Stimulated activated CD4-positive, alpha-beta T cell treated with anti-CD3 and anti-CD28 coated beads, TNF-alpha, amount 100 ng/mL, for 24 hours (primary cell): ENCODE results near the gene ARHGAP32.
"Not testable (repeated sequence)": the region's sequence is repeated elsewhere in the genome, so short reads cannot be mapped to it uniquely, and the experiment has no call there.

Experiments used
- DNase-seq, 3 experiments: peaks; one replicate each; pipeline ENCODE4 v3.0.0-alpha.2; 2020; ENCODE audit warnings: low read depth in 3 of 3

The ARHGAP32 gene

DNA sequence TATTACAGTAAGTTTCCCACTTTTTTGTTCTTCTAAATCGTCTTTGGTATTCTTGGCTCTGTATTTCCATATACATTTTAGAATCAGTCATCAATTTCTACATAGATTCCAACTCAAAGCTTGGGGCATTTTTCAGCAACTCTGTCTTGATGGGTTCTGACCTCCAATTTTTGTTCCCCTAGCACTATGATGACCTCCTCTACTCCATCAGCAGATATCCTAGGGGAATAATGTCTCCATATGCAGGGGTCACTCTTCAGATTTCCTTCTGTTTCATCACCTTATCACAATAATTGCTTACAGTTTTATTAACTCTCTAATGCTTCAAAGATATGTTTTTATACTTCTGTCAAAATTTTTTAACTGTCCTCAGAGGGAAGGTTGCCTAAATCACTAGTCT, 158.1 kb downstream of the ARHGAP32 start:
- no peak for DNase-seq

GRCh38 chr11:129023968-129024676, 168.0 kb downstream of the ARHGAP32 start:
- no peak for DNase-seq

GRCh38 chr11:129021295-129021694, 170.8 kb downstream of the ARHGAP32 start:
- DNase-seq, result no peak

DNA sequence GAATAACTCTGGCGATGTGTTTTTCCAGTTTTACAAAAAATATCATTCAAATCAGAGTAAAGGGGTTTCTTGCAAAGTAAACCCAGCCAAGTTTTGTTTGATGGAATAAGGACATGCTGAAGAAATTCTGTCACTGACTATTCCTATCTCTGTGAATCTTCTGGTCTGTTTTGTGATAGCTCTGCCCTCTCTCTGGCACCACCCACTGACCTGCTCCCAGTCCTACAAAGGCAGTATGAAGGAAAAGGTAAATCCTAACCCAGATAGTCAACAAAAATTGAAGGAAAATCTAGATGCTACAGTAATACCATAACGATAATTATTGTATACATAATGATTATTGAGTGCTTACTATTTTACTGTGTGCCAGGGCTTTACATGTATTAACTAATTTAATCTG, 173.1 kb downstream of the ARHGAP32 start:
- no peak for DNase-seq

GRCh38 chr11:129018126-129018525, 174.0 kb downstream of the ARHGAP32 start:
- DNase-seq, result no peak

DNA sequence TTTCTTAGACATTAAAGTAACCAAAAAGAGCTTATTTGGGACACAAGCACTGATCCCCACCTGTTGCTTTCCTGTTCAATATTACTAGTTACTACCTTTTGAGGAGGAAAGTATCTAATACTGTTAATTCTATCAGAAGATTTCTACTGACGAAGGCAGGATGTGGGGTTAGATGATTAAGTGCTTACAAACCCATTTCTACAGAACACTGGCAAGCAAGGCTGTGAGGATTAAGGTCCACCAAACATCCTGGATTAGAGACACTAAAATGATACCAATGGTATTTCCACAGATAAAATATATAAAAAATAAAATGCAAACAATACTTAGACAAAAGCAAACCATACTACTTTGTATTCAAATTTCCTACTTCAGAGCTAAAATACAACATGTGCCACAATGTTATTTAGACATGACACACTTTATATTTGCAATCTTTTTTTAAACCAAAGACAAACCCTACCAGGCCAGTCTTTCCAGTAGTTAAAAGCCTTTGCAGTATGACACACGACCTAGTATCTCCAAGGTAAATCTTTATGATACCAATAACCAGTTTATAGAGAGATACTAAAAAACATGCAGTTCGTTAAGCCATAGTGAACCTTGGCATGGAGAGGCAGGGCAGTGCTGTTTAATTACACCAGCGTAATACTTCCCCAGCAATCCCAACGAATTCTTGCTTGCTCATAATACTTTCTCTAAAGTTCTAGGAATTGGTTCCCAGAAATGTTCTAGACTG, 178.2 kb downstream of the ARHGAP32 start:
- no peak for DNase-seq

- DNase-seq, result no peak
These were observed 179.2 kb downstream of the ARHGAP32 start for GRCh38 chr11:129012880-129013279.

GRCh38 chr11:129006161-129006560, 186.0 kb downstream of the ARHGAP32 start:
- no peak for DNase-seq

- not testable (repeated sequence) for DNase-seq
These were observed 193.0 kb downstream of the ARHGAP32 start for GRCh38 chr11:128999165-128999564.

DNA sequence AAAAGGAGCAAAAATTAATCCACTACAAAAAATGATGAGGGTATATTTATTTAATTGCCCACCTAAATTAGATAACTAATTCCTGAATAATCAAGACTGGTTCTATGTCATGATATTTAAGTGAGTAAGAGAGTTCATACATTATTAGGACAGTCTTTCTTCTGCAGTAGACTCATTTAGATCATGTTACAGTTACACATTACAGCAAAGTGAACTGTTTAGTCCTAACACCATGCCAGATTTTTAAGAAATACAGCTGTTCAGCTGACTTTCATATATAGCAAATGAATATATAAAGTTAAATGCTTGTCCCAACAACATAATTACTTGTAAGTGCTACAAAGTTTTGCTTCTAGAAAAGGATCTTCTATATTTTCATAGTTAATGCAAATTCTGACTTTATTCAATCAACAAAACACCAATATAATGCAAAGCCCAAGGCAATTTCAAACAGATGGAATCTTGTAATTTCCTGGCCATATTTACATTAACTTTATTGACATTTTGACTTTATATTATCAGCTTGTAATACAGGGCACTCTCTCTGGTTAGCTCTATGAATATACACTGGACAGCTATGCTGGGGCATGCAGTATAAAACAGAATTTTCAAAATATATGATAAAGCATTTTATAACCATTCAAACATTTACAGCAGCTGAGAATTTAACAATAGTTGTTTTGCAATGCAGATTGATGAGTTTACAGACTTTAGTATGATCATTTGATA, 203.7 kb downstream of the ARHGAP32 start:
- no peak for DNase-seq

GRCh38 chr11:128985880-128986279, 206.2 kb downstream of the ARHGAP32 start:
- DNase-seq, result no peak

DNA sequence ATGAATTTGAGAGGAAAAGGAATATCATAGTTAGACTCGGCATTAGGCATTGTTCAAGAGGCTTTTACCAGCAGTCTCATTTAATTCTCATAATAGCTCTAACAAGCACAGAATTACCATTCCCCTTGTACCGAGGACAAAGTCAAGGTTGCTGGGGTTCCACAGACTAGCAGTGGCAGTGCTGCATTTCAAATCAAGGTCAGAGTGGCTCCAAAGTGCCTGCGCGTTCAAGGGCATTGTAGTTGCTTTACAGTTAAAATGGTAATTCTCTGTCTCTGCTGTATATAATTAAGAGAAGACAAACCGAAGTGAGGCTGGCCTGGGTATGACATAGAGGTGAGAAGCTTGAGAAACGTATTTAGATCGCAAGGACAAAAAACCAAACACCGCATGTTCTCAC, 209.1 kb downstream of the ARHGAP32 start:
- no peak for DNase-seq

DNA sequence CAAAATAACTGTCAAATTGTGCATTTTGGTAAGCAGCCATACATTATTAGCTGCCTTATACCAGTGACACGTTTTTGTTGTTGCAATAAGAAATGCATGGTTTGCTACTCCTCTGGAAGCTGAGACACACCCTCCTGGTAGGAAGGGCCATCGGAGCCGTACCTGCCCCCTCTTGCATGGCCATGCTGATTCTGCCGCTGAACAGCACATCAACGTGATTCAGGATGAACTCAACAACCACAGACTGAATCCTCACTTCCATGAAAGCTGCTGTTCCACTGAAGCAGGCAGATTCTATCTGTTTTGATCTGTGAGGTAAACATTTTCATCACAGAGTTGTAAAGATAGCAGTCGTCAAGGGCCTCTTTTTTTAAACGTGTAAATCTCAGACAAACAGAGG, 210.9 kb downstream of the ARHGAP32 start:
- no peak for DNase-seq

- no peak for DNase-seq
These were observed 221.4 kb downstream of the ARHGAP32 start for GRCh38 chr11:128970598-128971190.

GRCh38 chr11:128968916-128969315, 223.2 kb downstream of the ARHGAP32 start:
- no peak for DNase-seq

GRCh38 chr11:128967578-128967977, 224.5 kb downstream of the ARHGAP32 start:
- DNase-seq, result no peak

- DNase-seq, result no peak
These were observed 226.6 kb downstream of the ARHGAP32 start for GRCh38 chr11:128965485-128965884.

DNA sequence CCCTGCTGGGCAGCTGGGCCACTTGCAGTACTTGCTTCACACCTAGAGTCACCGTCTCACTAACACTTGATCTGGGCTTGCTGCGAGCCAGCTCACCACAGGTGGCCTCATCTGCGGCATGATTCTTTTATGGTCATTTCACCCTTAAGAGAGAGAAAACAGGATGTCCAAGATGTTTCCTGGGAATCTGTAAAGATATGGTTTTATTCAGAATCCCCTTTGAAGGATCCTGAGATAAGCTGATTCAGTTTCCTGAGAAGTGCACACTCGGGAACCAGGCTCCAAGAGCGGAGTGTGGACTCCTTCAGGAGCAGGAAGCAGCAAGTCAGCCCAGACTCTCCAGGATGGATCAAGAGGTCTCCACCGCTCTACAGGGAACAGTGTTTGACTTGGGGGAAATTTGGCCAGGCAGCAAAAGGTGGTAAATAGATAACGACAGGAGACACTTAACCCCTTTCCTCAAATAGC, 227.6 kb downstream of the ARHGAP32 start:
- DNase-seq, result no peak

GRCh38 chr11:128963744-128964325, 228.3 kb downstream of the ARHGAP32 start:
- DNase-seq, result no peak

GRCh38 chr11:128962896-128963295, 229.2 kb downstream of the ARHGAP32 start:
- no peak for DNase-seq

GRCh38 chr11:128961645-128962044, 230.5 kb downstream of the ARHGAP32 start:
- DNase-seq, result no peak

GRCh38 chr11:128957202-128957482, 235.0 kb downstream of the ARHGAP32 start:
- no peak for DNase-seq
